Kidney (tissue), 14 donors: ENCODE results near the gene ATP5MC2. TPM values are rescaled to one million over a fixed set of nuclear protein-coding genes. Genes with fewer than 3 reads are reported as not detected.
A peak's percentile ranks its signal among the peaks of the same experiment; 100 is the strongest.

Experiments
- DNase-seq, 5 donors: peaks; one replicate each; pipeline ENCODE4 v3.0.0-alpha.2; 2013 to 2020
- FAIRE-seq: peaks from 2 replicates; lab custom pipeline; 2012; peaks lifted over from hg19 to GRCh38; lab: Jason Lieb, UNC
- H3K27ac ChIP-seq, 2 donors: one replicate each; pipeline ENCODE4 v1.7.0; 2013; ENCODE audit warnings: low read depth in 2 of 2, low read length in 2 of 2, inconsistent platforms in 1 of 2
- H3K27me3 ChIP-seq: one replicate; pipeline ENCODE4 v1.7.1; 2013; ENCODE audit warnings: low read length, inconsistent platforms; ENCODE audit not compliant: control insufficient read depth, insufficient read depth
- H3K36me3 ChIP-seq, 3 donors: one replicate each; pipeline versions ENCODE4 v1.7.0 to v1.7.1; 2013; ENCODE audit warnings: low read length in 3 of 3, control low read depth in 1 of 3, inconsistent platforms in 1 of 3; ENCODE audit not compliant: insufficient read depth in 3 of 3, control insufficient read depth in 2 of 3
- H3K4me1 ChIP-seq, 3 donors: one replicate each; pipeline versions ENCODE4 v1.7.0 to v1.7.1; 2013; ENCODE audit warnings: low read length in 3 of 3, inconsistent platforms in 1 of 3, low read depth in 1 of 3; ENCODE audit not compliant: control insufficient read depth in 2 of 3, insufficient read depth in 2 of 3
- H3K4me3 ChIP-seq, 3 donors: one replicate each; pipeline versions ENCODE4 v1.7.0 to v1.8.1; 2013; ENCODE audit warnings: low read length in 3 of 3, control low read depth in 1 of 3, inconsistent platforms in 1 of 3
- H3K9ac ChIP-seq, 3 donors: one replicate each; pipeline versions ENCODE4 v1.7.0 to v1.7.1; 2013; ENCODE audit warnings: low read length in 3 of 3, control low read depth in 1 of 3, inconsistent platforms in 1 of 3
- H3K9me3 ChIP-seq, 3 donors: one replicate each; pipeline versions ENCODE4 v1.7.0 to v1.7.1; 2013; ENCODE audit warnings: low read length in 3 of 3, control low read depth in 1 of 3, inconsistent platforms in 1 of 3; ENCODE audit not compliant: control insufficient read depth in 2 of 3, insufficient read depth in 1 of 3
- CTCF ChIP-seq: IDR thresholded peaks from 3 replicates; pipeline ENCODE4 v1.5.1; 2012; ENCODE audit warnings: mild to moderate bottlenecking, moderate library complexity, borderline replicate concordance; ENCODE audit not compliant: insufficient read depth; ENCODE audit errors: extremely low read depth
- intact Hi-C: fragments of 100-400 bp; cut with DNase I; formaldehyde crosslinking; loops from one replicate; pipeline ENCODE4 v1.11.1; 2022
- polyA plus RNA-seq: library from polyadenylated mRNA; stranded (reverse); fragments of 350-450 nt; fragmentation: Illumina TruSeq; extraction: RNeasy Lipid Tissue Mini Kit (QIAGEN cat#74804); gene quantifications from one replicate; pipeline ENCODE4 v1.2.3, GENCODE V29; 2014; ENCODE audit warnings: low read depth, low replicate concordance; ENCODE audit not compliant: insufficient read depth
- total RNA-seq: library from RNA; stranded (reverse); fragmentation: NEBNext Ultra II Directional; extraction: Animal tissue kit (Norgen Biotek cat#: 25700); gene quantifications from one replicate; pipeline ENCODE4 v1.2.1, GENCODE V29; 2021
- donor health status: control.
- donor health status: control.
- donor health status: control.
- donor health status: control.
- donor health status: control.
- donor health status: DM: yes; HTN: yes; CAD: no.
- donor health status: Normal renal cell carcinoma (clear cell type).

ATP5MC2 gene
- total and polyA plus RNA-seq, 2 donors from 2014 or later: 271 to 939 TPM

DNA sequence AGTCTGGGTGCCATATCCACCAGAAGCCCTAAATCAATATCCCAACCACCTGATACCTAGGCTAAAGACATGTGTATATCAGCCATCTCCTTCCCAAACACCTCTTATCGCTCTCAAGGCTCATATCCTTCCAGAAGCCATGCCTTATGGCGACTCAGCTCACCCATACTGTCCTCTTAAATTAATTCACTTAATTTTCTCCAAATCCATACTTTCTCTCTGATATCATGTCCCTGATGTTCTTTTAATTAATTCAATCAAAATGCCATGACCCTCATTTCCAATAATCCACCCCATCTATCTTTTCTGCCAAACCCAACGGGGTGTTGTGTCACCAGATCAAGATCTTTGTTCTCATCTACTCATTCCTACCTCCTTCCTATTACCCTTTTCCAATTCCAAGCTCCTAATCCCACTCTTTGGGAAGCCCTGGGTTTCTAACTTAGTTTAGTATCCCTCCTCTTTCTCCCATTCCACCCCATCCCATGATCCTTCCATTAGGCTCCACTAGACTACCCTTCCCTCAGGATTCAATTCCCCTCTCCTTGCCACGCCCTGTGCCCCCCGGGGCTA is 50.4 kb downstream of the ATP5MC2 start:
- peak overlapping the region; percentile 73 to 98 for H3K27ac ChIP-seq
- DNase-seq (no peak), FAIRE-seq (no peak)
- intact Hi-C loops: no loop called here
- H3K9me3 ChIP-seq: no peaks in the 10 kb centered on the region
- peaks cover 5 to 21% (median 17%) of the 10 kb centered on the region in 3 donors for H3K4me1 ChIP-seq
- H3K9ac ChIP-seq: peak overlapping the region; percentile 56 to 79 (median 78)
- no peaks in the 10 kb centered on the region for H3K36me3 ChIP-seq
- peak overlapping the region; percentile 78 to 88 (median 84) for H3K4me3 ChIP-seq
- no peaks in the 10 kb centered on the region for H3K27me3 ChIP-seq
- TF ChIP-seq CTCF: no peak

GRCh38 chr12:53624956-53625355 is 50.9 kb downstream of the ATP5MC2 start:
- FAIRE-seq: no peak
- H3K27ac ChIP-seq: peak overlapping the region; percentile 18 to 73

GRCh38 chr12:53624458-53624857 is 51.4 kb downstream of the ATP5MC2 start:
- FAIRE-seq (no peak), DNase-seq (peak in 1 of 5 donors; percentile 6)
- intact Hi-C loops: no loop called here
- no peak for TF ChIP-seq CTCF
- Histone ChIP-seq H3K27ac (peak overlapping the region; percentile 18 to 65), H3K27me3 (no peaks in the 10 kb centered on the region), H3K9ac (peak overlapping the region in 2 of 3 donors; percentile 56 to 78), H3K36me3 (no peaks in the 10 kb centered on the region), H3K9me3 (no peaks in the 10 kb centered on the region), H3K4me3 (peak overlapping the region; percentile 78 to 88 (median 84)), H3K4me1 (peaks cover 5 to 21% (median 17%) of the 10 kb centered on the region in 3 donors)

More at GRCh38 chr12:53624956-53625355, 50.9 kb downstream of the ATP5MC2 start:
- TF ChIP-seq CTCF: no peak
- intact Hi-C loops: no loop called here
- H3K9me3 ChIP-seq: no peaks in the 10 kb centered on the region
- peak overlapping the region; percentile 56 to 79 (median 78) for H3K9ac ChIP-seq
- DNase-seq: peak in 1 of 5 donors; percentile 10
- H3K27me3 ChIP-seq: no peaks in the 10 kb centered on the region
- H3K4me3 ChIP-seq: peak overlapping the region; percentile 78 to 88 (median 84)
- no peaks in the 10 kb centered on the region for H3K36me3 ChIP-seq
- H3K4me1 ChIP-seq: peaks cover 5 to 21% (median 17%) of the 10 kb centered on the region in 3 donors
